GM23338 (cell line): Measurements from ENCODE around the gene TSC22D2. TPM values are rescaled to one million over a fixed set of nuclear protein-coding genes. Genes with fewer than 3 reads are reported as not detected.

Experiments used
- ATAC-seq: fragments of 200-7000 bp; cut with Tn5 transposase; 3 replicates; pipeline ENCODE4 v1.9.1; 2020
- DNase-seq: peaks from one replicate; pipeline ENCODE4 v3.0.0-alpha.2; 2015; ENCODE audit warnings: low spot score
- H2AFZ ChIP-seq: fragments of 200-600 bp; sonication (generic); 2 replicates; pipeline ENCODE4 v1.8.0; 2016; ENCODE audit warnings: antibody characterized with exemption, mild to moderate bottlenecking, moderate library complexity
- H3F3A ChIP-seq: fragments of 200-600 bp; sonication (generic); replicated peaks from 2 replicates; pipeline ENCODE4 v1.8.0; 2017; ENCODE audit warnings: antibody characterized with exemption, mixed run types, low read depth
- H3K27ac ChIP-seq: fragments of 200-600 bp; sonication (generic); 2 replicates; pipeline ENCODE4 v1.6.1; 2016; ENCODE audit warnings: low read depth
- H3K27me3 ChIP-seq: fragments of 200-600 bp; sonication (generic); 2 replicates; pipeline ENCODE4 v1.8.0; 2016; ENCODE audit warnings: mild to moderate bottlenecking, mixed run types, moderate library complexity; ENCODE audit not compliant: insufficient read depth
- H3K36me3 ChIP-seq: fragments of 200-600 bp; sonication (generic); 2 replicates; pipeline ENCODE4 v1.8.0; 2016; ENCODE audit warnings: mild to moderate bottlenecking; ENCODE audit not compliant: insufficient read depth
- H3K4me1 ChIP-seq: fragments of 200-600 bp; sonication (generic); 2 replicates; pipeline ENCODE4 v1.8.0; 2016; ENCODE audit warnings: mild to moderate bottlenecking, moderate library complexity; ENCODE audit not compliant: insufficient read depth
- H3K4me2 ChIP-seq: fragments of 200-600 bp; sonication (generic); 2 replicates; pipeline ENCODE4 v1.7.1; 2017; ENCODE audit warnings: mixed run types
- H3K4me3 ChIP-seq: fragments of 200-600 bp; sonication (generic); 2 replicates; pipeline ENCODE4 v1.6.1; 2016; ENCODE audit warnings: mixed run types
- H3K79me2 ChIP-seq: fragments of 200-600 bp; sonication (generic); replicated peaks from 2 replicates; pipeline ENCODE4 v1.8.0; 2017; ENCODE audit warnings: mild to moderate bottlenecking; ENCODE audit not compliant: insufficient read depth
- H3K9me2 ChIP-seq: fragments of 200-600 bp; sonication (generic); 2 replicates; pipeline ENCODE4 v1.8.0; 2017; ENCODE audit not compliant: insufficient read depth
- H4K20me1 ChIP-seq: fragments of 200-600 bp; sonication (generic); replicated peaks from 2 replicates; pipeline ENCODE4 v1.8.0; 2017; ENCODE audit warnings: mild to moderate bottlenecking; ENCODE audit not compliant: insufficient read depth
- H3K27ac Mint-ChIP-seq: 2 replicates; pipeline ENCODE4 v1.8.0; 2020; ENCODE audit warnings: inconsistent platforms, mild to moderate bottlenecking, moderate library complexity, mixed read lengths
- H3K27me3 Mint-ChIP-seq: 3 replicates; pipeline ENCODE4 v1.8.0; 2022; ENCODE audit warnings: low read depth, mild to moderate bottlenecking, moderate library complexity, mixed read lengths, inconsistent platforms; ENCODE audit not compliant: insufficient read depth, poor library complexity
- H3K36me3 Mint-ChIP-seq: 3 replicates; pipeline ENCODE4 v1.8.0; 2021; ENCODE audit warnings: low read depth, mild to moderate bottlenecking, inconsistent platforms, moderate library complexity, mixed read lengths
- H3K4me1 Mint-ChIP-seq: 3 replicates; pipeline ENCODE4 v1.8.0; 2020; ENCODE audit warnings: mild to moderate bottlenecking, inconsistent platforms, mixed read lengths
- H3K4me3 Mint-ChIP-seq: 3 replicates; pipeline ENCODE4 v1.8.0; 2021; ENCODE audit warnings: moderate library complexity, mild to moderate bottlenecking, inconsistent platforms, mixed read lengths
- H3K9me3 Mint-ChIP-seq: 3 replicates; pipeline ENCODE4 v1.8.0; 2020; ENCODE audit warnings: moderate library complexity, mild to moderate bottlenecking, inconsistent platforms, mixed read lengths
- CREB1 ChIP-seq: fragments of 250-450 bp; sonication (Bioruptor Pico); IDR thresholded peaks from 2 replicates; pipeline ENCODE4 v1.5.0; 2020; ENCODE audit warnings: low read depth, mild to moderate bottlenecking, moderate library complexity
- CTCF ChIP-seq, 2 experiments: fragments of 200-600 bp in 1 of 2; sonication (generic) in 1 of 2; conservative IDR thresholded peaks; 2 replicates each; pipeline versions ENCODE4 v1.5.1 to v1.6.1; 2016 to 2017; ENCODE audit warnings: antibody characterized with exemption in 2 of 2, low read depth in 2 of 2, mild to moderate bottlenecking in 2 of 2, moderate library complexity in 1 of 2
- ETS1 ChIP-seq: IDR thresholded peaks from 2 replicates; pipeline ENCODE4 v1.6.1; 2016; ENCODE audit warnings: antibody characterized with exemption
- EZH2 ChIP-seq: fragments of 200-600 bp; sonication (generic); IDR thresholded peaks from one replicate; pipeline ENCODE4 v1.8.0; 2017; ENCODE audit warnings: antibody characterized with exemption, mild to moderate bottlenecking, low read depth; ENCODE audit not compliant: unreplicated experiment
- EZH2phosphoT487 ChIP-seq: fragments of 200-600 bp; sonication (generic); IDR thresholded peaks from one replicate; pipeline ENCODE4 v1.8.1; 2018; ENCODE audit warnings: antibody characterized with exemption; ENCODE audit not compliant: unreplicated experiment
- JUNB ChIP-seq: IDR thresholded peaks from one replicate; pipeline ENCODE4 v1.6.1; 2016; ENCODE audit warnings: antibody characterized with exemption; ENCODE audit not compliant: unreplicated experiment
- NANOG ChIP-seq: IDR thresholded peaks from 2 replicates; pipeline ENCODE4 v1.6.1; 2016; ENCODE audit warnings: antibody characterized with exemption, borderline replicate concordance
- POLR2AphosphoS5 ChIP-seq: IDR thresholded peaks from 2 replicates; pipeline ENCODE4 v1.6.1; 2016; ENCODE audit warnings: antibody characterized with exemption, low read depth
- REST ChIP-seq: IDR thresholded peaks from one replicate; pipeline ENCODE4 v1.6.1; 2018; ENCODE audit warnings: antibody characterized with exemption; ENCODE audit not compliant: unreplicated experiment
- STAT1 ChIP-seq: IDR thresholded peaks from one replicate; pipeline ENCODE4 v1.6.1; 2016; ENCODE audit warnings: antibody characterized with exemption; ENCODE audit not compliant: unreplicated experiment
- ZNF114 ChIP-seq: fragments of 250-450 bp; sonication (Bioruptor Pico); IDR thresholded peaks from 2 replicates; pipeline ENCODE4 v1.5.0; 2020; ENCODE audit warnings: mild to moderate bottlenecking, moderate library complexity
- ZNF331 ChIP-seq: fragments of 250-450 bp; sonication (Bioruptor Pico); IDR thresholded peaks from 2 replicates; pipeline ENCODE4 v1.5.0; 2020; ENCODE audit warnings: low read depth, mild to moderate bottlenecking, moderate library complexity
- ZNF462 ChIP-seq: fragments of 250-450 bp; sonication (Bioruptor Pico); IDR thresholded peaks from 2 replicates; pipeline ENCODE4 v1.5.0; 2020; ENCODE audit warnings: mild to moderate bottlenecking, moderate library complexity
- polyA plus RNA-seq: library from polyadenylated mRNA; unstranded; fragments of >200 nt; fragmentation: Nextera tagmentation; extraction: Ambion mirVana; gene quantifications from 2 replicates; pipeline ENCODE4 v1.2.1, GENCODE V29; 2016
- total RNA-seq: library from RNA; depleted of rRNA; stranded (reverse); fragments of >200 nt; shearing (Covaris generic); gene quantifications from 2 replicates; pipeline ENCODE4 v1.2.3, GENCODE V29; 2014

TSC22D2 gene
- total and polyA plus RNA-seq, 2 experiments from 2014 or later = 18.6 to 34.2 TPM

GRCh38 chr3:150407808-150408220 is 284 bp upstream of the TSC22D2 start:
- Histone ChIP-seq H3K4me1 (peaks cover 29% of the 10 kb centered on the region), H3K79me2 (peaks cover 32% of the 10 kb centered on the region), H3K4me2 (peak overlapping the region; percentile 95), H2AFZ (peak overlapping the region; percentile 85), H3K27me3 (no peaks in the 10 kb centered on the region), H3K4me3 (peak overlapping the region; percentile 77), H4K20me1 (peaks cover 22% of the 10 kb centered on the region), H3F3A (0 out of 2 replicates have a peak, but pooled peaks cover 3% of the 10 kb centered on the region), H3K9me2 (no peaks in the 10 kb centered on the region), H3K36me3 (no peaks in the 10 kb centered on the region), H3K27ac (peak overlapping the region; percentile 96)
- TF ChIP-seq JUNB (no peak), ZNF462 (no peak), ZNF331 (CRISPR knock-in tag) (no peak), CREB1 (CRISPR knock-in tag) (no peak), STAT1 (no peak), REST (no peak), ZNF114 (CRISPR knock-in tag) (no peak), EZH2phosphoT487 (no peak), EZH2 (no peak), ETS1 (no peak), POLR2AphosphoS5 (no peak), CTCF (conservative IDR thresholded peaks at IDR 0.05; ENCODE audit: low read depth in 2 of 2) (no peak), NANOG (no peak)
- Mint-ChIP-seq H3K36me3 (peaks cover 14% of the 10 kb centered on the region), H3K27me3 (peaks cover 7% of the 10 kb centered on the region), H3K27ac (peak overlapping the region; percentile 98), H3K4me1 (peaks cover 39% of the 10 kb centered on the region; the same call in 2 of the 3 replicates), H3K9me3 (no peaks in the 10 kb centered on the region), H3K4me3 (peak overlapping the region; percentile 78)
- ATAC-seq (no peak), DNase-seq (no peak)
